ENCODE results near the gene BCL2.

DNA sequence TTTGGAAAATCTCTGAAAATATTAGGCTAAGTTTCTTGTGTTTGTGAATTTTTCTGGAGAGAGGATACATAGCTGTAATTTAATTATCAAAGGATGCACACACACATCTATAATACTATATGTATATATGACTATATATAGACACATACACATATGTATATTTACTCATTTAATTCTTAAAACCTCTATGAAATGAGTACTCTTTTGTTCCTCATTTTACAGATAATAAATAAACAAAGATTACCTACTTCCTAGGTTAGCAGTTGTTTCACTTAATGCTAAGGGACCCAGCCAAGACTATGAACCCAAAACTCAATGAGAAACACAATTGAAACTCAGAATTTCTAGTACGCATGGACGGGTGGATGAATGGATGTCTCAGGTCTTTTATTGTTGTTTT is 145.6 kb downstream of the BCL2 start:
- no peak for TF ChIP-seq BRCA1 (IDR thresholded peaks at IDR 0.05)
- no peak for TF ChIP-seq BRCA1 (CRISPR knock-in tag; IDR thresholded peaks at IDR 0.05)
- TF ChIP-seq, protein P1, sequence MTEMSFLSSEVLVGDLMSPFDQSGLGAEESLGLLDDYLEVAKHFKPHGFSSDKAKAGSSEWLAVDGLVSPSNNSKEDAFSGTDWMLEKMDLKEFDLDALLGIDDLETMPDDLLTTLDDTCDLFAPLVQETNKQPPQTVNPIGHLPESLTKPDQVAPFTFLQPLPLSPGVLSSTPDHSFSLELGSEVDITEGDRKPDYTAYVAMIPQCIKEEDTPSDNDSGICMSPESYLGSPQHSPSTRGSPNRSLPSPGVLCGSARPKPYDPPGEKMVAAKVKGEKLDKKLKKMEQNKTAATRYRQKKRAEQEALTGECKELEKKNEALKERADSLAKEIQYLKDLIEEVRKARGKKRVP (CRISPR knock-in tag; IDR thresholded peaks at IDR 0.05) = no peak
- TF ChIP-seq, protein P2, sequence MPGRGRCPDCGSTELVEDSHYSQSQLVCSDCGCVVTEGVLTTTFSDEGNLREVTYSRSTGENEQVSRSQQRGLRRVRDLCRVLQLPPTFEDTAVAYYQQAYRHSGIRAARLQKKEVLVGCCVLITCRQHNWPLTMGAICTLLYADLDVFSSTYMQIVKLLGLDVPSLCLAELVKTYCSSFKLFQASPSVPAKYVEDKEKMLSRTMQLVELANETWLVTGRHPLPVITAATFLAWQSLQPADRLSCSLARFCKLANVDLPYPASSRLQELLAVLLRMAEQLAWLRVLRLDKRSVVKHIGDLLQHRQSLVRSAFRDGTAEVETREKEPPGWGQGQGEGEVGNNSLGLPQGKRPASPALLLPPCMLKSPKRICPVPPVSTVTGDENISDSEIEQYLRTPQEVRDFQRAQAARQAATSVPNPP (IDR thresholded peaks at IDR 0.05; ENCODE audit: borderline replicate concordance, insufficient read depth, insufficient read length) = no peak
- TF ChIP-seq RFX5 (IDR thresholded peaks at IDR 0.05; ENCODE audit: low read depth, low read length) = no peak
- no peak for TF ChIP-seq E2F5 (CRISPR knock-in tag; IDR thresholded peaks at IDR 0.05)
- no peak for TF ChIP-seq ZNF232 (CRISPR knock-in tag; IDR thresholded peaks at IDR 0.05)
- no peak for TF ChIP-seq SRF (CRISPR knock-in tag; IDR thresholded peaks at IDR 0.05)
- TF ChIP-seq AFF4 (CRISPR knock-in tag; IDR thresholded peaks at IDR 0.05) = no peak
- no peak for TF ChIP-seq SRSF9 (IDR thresholded peaks at IDR 0.05; ENCODE audit: borderline replicate concordance, low read depth, low read length)
- TF ChIP-seq MXI1 (IDR thresholded peaks at IDR 0.05; ENCODE audit: low read depth, low read length) = no peak
- TF ChIP-seq, protein P3, sequence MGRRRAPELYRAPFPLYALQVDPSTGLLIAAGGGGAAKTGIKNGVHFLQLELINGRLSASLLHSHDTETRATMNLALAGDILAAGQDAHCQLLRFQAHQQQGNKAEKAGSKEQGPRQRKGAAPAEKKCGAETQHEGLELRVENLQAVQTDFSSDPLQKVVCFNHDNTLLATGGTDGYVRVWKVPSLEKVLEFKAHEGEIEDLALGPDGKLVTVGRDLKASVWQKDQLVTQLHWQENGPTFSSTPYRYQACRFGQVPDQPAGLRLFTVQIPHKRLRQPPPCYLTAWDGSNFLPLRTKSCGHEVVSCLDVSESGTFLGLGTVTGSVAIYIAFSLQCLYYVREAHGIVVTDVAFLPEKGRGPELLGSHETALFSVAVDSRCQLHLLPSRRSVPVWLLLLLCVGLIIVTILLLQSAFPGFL (CRISPR knock-in tag; IDR thresholded peaks at IDR 0.05) = no peak

Measured in K562 (cell line).